GM20000 (cell line): ENCODE results near the gene LEP.

Source experiments
- DNase-seq: peaks from one replicate; pipeline ENCODE4 v3.0.0; 2012; ENCODE audit warnings: low spot score
- CTCF ChIP-seq: IDR thresholded peaks from 2 replicates; pipeline ENCODE4 v1.5.1; 2012; ENCODE audit warnings: mild to moderate bottlenecking, control low read depth; ENCODE audit errors: extremely low read depth, missing control alignments

LEP gene

DNA sequence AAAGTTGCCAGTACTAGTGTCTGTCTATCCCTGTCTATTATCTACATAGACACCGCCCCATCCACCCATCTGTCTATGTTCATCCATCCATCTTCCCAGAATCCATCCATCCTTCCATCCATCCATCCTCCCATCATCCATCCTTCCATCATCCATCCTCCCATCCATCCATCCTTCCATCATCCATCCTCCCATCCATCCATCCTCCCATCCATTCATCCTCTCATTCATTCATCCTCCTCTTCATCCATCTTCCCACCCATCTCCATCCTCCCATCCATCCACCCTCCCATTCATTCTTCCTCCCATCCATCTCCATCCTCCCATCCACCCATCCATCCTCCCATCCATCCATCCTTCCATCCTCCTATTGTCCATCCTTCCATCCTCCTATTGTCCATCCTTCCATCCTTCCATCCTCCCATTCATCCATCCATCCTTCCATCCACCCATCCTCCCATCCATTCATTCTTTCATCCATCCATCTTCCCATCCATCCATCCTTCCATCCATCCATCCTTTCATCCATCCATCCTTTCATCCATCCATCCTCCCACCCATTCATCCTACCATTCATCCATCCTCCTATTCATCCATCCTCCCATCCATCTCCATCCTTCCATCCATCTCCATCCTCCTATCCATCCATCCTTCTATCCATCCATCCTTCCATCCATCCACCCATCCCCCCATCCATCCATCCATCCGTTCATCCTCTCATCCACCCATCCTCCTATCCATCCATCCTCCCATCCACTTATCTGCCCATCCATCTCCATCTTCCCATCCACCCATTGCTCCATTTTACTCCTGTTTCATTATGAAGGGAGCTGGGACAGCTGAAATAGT, 14.7 kb upstream of the LEP start:
- no peak for DNase-seq
- no peak for TF ChIP-seq CTCF

GRCh38 chr7:128227271-128227670, 13.8 kb upstream of the LEP start:
- TF ChIP-seq CTCF = no peak

DNA sequence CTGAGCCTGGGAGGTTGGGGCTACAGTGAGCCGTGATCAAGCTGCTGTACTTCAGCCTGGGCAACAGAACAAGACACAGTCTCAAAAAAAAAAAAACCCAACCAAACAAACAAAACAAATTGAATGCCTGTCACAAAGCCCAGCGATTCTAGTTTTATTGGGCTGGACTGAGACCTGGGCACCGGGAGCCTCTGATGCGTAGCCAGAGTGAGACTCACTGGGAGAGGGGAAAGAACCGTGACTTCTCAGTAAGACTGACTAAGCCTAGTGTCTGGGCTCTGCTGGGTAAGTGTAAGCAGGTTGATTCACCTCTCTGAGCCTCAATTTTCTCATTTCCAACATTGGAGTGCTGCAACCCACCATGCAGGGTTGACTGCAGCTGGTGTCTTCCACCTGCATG, 10.1 kb upstream of the LEP start:
- no peak for TF ChIP-seq CTCF
- no peak for DNase-seq

More at GRCh38 chr7:128227271-128227670, 13.8 kb upstream of the LEP start:
- no peak for DNase-seq

DNA sequence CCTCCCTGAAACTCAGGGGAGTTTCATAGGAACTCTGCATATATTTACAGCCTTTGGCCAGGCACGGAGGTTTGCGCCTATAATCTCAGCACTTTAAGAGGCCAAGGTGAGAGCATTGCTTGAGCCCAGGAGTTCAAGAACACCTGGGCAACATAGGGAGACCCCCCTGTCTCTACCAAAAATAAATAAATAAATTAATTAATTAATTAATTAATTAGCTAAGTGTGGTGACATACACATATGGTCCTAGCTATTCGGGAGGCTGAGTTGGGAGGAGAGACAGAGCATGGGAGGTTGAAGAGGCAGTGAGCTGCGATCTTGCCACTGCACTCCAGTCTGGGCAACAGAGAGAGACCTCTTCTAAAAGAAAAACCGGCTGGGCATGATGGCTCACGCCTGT, 9.4 kb upstream of the LEP start:
- no peak for DNase-seq
- no peak for TF ChIP-seq CTCF

DNA sequence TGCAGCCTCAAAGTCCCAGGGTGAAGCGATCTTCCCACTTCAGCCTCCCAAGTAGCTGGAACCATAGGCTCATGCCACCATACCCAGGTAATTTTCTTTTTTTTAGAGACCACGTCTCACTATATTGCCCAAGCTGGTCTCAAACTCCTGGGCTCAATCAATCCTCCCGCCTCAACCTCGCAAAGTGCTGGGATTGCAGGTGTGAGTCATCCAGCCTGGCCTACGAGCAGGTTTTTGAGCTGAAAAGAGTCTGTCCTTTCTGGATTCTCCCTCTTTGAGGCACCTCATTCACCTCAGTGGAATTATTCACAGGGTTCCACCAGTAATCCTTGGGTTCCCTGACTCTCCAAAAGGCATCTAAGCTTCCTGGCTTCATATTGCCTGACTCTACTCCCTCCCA, 7.6 kb upstream of the LEP start:
- TF ChIP-seq CTCF = no peak

DNA sequence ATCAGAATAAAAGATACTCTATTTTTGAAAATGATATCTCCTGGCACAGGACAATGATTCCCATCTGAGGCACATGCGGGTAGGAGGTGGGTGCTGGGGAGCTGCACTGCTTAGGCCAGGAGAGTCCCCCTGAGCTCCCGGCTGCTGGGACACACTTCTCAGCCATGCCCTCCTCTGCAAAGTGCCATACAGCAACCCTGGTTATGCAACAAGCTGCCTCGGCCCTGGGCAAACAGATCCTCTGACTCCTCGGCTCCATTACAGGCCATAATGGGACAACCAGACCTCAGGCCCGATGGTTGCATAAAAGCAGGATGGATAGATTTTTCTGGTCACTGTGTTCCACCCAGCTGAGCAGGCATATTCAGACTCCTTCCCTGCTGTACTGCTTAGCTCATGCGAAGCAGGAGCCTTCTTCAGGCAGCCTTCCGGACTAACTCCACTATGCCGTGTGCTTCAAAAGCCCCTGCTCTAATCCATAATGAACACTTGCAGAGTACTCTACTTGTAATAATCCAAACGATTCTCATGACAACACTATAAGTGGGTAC, 6.5 kb upstream of the LEP start:
- TF ChIP-seq CTCF = no peak
- DNase-seq = no peak

More for the DNA sequence above, 7.6 kb upstream of the LEP start:
- no peak for DNase-seq

DNA sequence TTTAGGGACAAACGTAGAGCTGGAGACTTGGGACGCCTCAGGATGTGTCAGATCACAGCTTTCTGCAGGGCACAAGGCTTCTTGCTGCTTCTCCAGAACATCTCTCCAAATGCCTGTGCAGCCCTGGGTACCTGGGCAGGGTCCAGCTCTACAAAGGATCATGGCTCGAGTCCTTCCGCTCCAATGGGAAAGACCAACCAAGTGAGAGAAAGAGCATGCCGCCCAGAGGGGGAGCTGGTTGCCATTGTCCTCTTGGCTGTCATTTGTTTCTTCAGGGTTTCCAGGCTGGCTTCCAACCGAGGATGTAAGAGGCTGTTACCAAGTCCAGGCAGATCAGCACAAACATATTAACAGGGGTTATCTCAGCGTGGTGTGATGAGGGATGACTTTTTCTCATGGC, 5.6 kb upstream of the LEP start:
- no peak for DNase-seq
- no peak for TF ChIP-seq CTCF
